ENCODE data around the gene CABLES2. TPM values are rescaled to one million over a fixed set of nuclear protein-coding genes. Genes with fewer than 3 reads are reported as not detected.

Gene CABLES2
- total and polyA plus RNA-seq, 9 donors: 2.7 to 7.0 (median 4.7) TPM

GRCh38 chr20:62389601-62390087 lies 17.4 kb downstream of the CABLES2 start:
- no peak for DNase-seq
- Histone ChIP-seq H3K9me3 (no peaks in the 10 kb centered on the region), H3K4me3 (no peak overlapping the region), H3K27me3 (no peaks in the 10 kb centered on the region), H3K4me1 (ENCODE audit: insufficient read depth) (peaks cover 9% of the 10 kb centered on the region), H3K36me3 (no peaks in the 10 kb centered on the region), H3K27ac (no peak overlapping the region)
- WGBS, 3 donors: 66 to 82% (median 72%) methylated on average over 5 of the region's 5 CpGs
- intact Hi-C loops (cut with DNase I): loop anchor here in 3 of 4 donors (5.0 kb wide), 3 partner anchors 152 to 377 kb away; partner anchors contain the start of gene OSBPL2 (in 1 of the 3)
- TF ChIP-seq CTCF (IDR thresholded peaks at IDR 0.05) (no peak), EP300 (IDR thresholded peaks at IDR 0.05) (no peak), POLR2A (IDR thresholded peaks at IDR 0.05) (no peak)

- no peak for DNase-seq
- Histone ChIP-seq H3K27ac (no peak overlapping the region), H3K4me3 (no peak overlapping the region), H3K9me3 (no peaks in the 10 kb centered on the region), H3K4me1 (ENCODE audit: insufficient read depth) (peaks cover 9% of the 10 kb centered on the region), H3K27me3 (no peaks in the 10 kb centered on the region), H3K36me3 (no peaks in the 10 kb centered on the region)
- TF ChIP-seq CTCF (IDR thresholded peaks at IDR 0.05): no peak
- TF ChIP-seq POLR2A (IDR thresholded peaks at IDR 0.05): no peak
- TF ChIP-seq EP300 (IDR thresholded peaks at IDR 0.05): no peak
- WGBS, 3 donors: 79 to 81% (median 81%) methylated on average over 11 of the region's 11 CpGs
- intact Hi-C loops (cut with DNase I): loop anchor here in 3 of 4 donors (5.0 kb wide), 3 partner anchors 152 to 377 kb away; partner anchors contain the start of gene OSBPL2 (in 1 of the 3)
These were observed 18.1 kb downstream of the CABLES2 start for GRCh38 chr20:62388839-62389600.

GRCh38 chr20:62387933-62388635 lies 19.0 kb downstream of the CABLES2 start:
- H3K36me3 ChIP-seq: no peaks in the 10 kb centered on the region
- H3K27me3 ChIP-seq: no peaks in the 10 kb centered on the region
- WGBS, 3 donors: 45 to 54% (median 46%) methylated on average over 20 of the region's 20 CpGs
- H3K27ac ChIP-seq: no peak overlapping the region
- H3K4me3 ChIP-seq: peak overlapping the region; percentile 92
- peaks cover 9% of the 10 kb centered on the region for H3K4me1 ChIP-seq (ENCODE audit: insufficient read depth)
- DNase-seq: no peak
- TF ChIP-seq POLR2A (IDR thresholded peaks at IDR 0.05): no peak
- no peak for TF ChIP-seq EP300 (IDR thresholded peaks at IDR 0.05)
- no peak for TF ChIP-seq CTCF (IDR thresholded peaks at IDR 0.05)
- intact Hi-C loops (cut with DNase I): loop anchor here in 3 of 4 donors (5.0 kb wide), 3 partner anchors 151 to 376 kb away; partner anchors contain the start of gene OSBPL2 (in 1 of the 3)
- no peaks in the 10 kb centered on the region for H3K9me3 ChIP-seq

GRCh38 chr20:62387219-62387913 lies 19.7 kb downstream of the CABLES2 start:
- no peak for DNase-seq
- WGBS, 3 donors: 1 to 2% (median 2%) methylated on average over 47 of the region's 47 CpGs
- intact Hi-C loops (cut with DNase I): loop anchor here in 3 of 4 donors (5.0 kb wide), 3 partner anchors 150 to 375 kb away; partner anchors contain the start of gene OSBPL2 (in 1 of the 3)
- Histone ChIP-seq H3K9me3 (no peaks in the 10 kb centered on the region), H3K27me3 (no peaks in the 10 kb centered on the region), H3K4me3 (peak overlapping the region; percentile 92), H3K4me1 (ENCODE audit: insufficient read depth) (peaks cover 12% of the 10 kb centered on the region), H3K36me3 (no peaks in the 10 kb centered on the region), H3K27ac (peak overlapping the region; percentile 55 to 65)
- no peak for TF ChIP-seq CTCF (IDR thresholded peaks at IDR 0.05)
- no peak for TF ChIP-seq EP300 (IDR thresholded peaks at IDR 0.05)
- TF ChIP-seq POLR2A (IDR thresholded peaks at IDR 0.05): no peak
